Neutrophil (primary cell): ENCODE results near the gene NELFA.

Experiments used
- H3K27ac ChIP-seq: fragments of 200-600 bp; sonication (generic); 2 replicates; pipeline ENCODE4 v1.5.1; 2016; ENCODE audit warnings: mild to moderate bottlenecking, moderate library complexity
- H3K27me3 ChIP-seq: fragments of 200-600 bp; sonication (generic); 2 replicates; pipeline ENCODE4 v1.6.0; 2016; ENCODE audit warnings: mild to moderate bottlenecking
- H3K36me3 ChIP-seq: fragments of 200-600 bp; sonication (generic); 2 replicates; pipeline ENCODE4 v1.5.1; 2017
- H3K4me1 ChIP-seq, 2 experiments: fragments of 200-600 bp in 1 of 2; sonication (generic) in 1 of 2; 1 replicate in 1 of 2; 2 replicates in 1 of 2; pipeline versions ENCODE4 v1.5.1 to v1.6.1; 2013 to 2016; ENCODE audit warnings: low read depth in 1 of 2, low read length in 1 of 2, mild to moderate bottlenecking in 1 of 2, moderate library complexity in 1 of 2; ENCODE audit not compliant: control insufficient read depth in 1 of 2, insufficient read depth in 1 of 2
- H3K4me3 ChIP-seq, 2 experiments: fragments of 200-600 bp in 1 of 2; sonication (generic) in 1 of 2; 1 replicate in 1 of 2; 2 replicates in 1 of 2; pipeline ENCODE4 v1.5.1; 2013 to 2016; ENCODE audit warnings: low read depth in 1 of 2, low read length in 1 of 2, mild to moderate bottlenecking in 1 of 2, moderate library complexity in 1 of 2
- H3K9me3 ChIP-seq: fragments of 200-600 bp; sonication (generic); 2 replicates; pipeline ENCODE4 v1.5.1; 2016
- TF ChIP-seq, protein P1 (sequence below): fragments of 200-600 bp; sonication (generic); IDR thresholded peaks from 2 replicates; pipeline ENCODE4 v1.5.1; 2016; ENCODE audit warnings: antibody characterized with exemption

Gene NELFA

DNA sequence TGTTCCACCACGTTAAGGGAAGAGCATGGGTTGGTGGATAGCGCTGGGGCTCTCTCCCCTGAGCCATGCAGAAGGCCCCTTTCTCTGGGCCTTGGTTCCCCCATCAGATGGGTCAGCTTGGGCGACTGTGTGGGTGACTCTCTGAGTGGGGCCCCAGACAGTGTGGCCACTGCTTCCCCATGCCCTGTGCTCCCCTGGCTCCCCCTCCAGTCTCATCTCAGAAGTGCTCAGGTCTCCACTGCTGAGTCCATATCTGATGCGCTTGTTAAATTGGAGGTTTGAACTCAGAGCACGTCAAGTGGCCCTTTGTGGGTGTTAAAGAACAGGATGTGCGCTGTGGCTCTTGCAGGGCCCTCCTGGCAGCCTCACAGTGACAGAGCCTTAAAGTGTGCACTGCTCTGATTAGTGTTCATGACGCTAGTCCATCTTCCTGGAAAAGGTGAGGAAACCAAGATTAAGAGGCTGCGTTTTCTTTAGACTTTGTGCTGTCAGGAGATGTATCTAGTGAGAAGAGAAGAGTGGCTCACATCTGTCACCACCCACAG is 59.8 kb downstream of the NELFA start:
- Histone ChIP-seq H3K9me3 (no peaks in the 10 kb centered on the region), H3K4me3 (no peak overlapping the region), H3K4me1 (peaks cover 0 to 6% of the 10 kb centered on the region in 2 experiments), H3K27ac (no peak overlapping the region), H3K27me3 (no peaks in the 10 kb centered on the region), H3K36me3 (peaks cover 48% of the 10 kb centered on the region)
- TF ChIP-seq, protein P1, sequence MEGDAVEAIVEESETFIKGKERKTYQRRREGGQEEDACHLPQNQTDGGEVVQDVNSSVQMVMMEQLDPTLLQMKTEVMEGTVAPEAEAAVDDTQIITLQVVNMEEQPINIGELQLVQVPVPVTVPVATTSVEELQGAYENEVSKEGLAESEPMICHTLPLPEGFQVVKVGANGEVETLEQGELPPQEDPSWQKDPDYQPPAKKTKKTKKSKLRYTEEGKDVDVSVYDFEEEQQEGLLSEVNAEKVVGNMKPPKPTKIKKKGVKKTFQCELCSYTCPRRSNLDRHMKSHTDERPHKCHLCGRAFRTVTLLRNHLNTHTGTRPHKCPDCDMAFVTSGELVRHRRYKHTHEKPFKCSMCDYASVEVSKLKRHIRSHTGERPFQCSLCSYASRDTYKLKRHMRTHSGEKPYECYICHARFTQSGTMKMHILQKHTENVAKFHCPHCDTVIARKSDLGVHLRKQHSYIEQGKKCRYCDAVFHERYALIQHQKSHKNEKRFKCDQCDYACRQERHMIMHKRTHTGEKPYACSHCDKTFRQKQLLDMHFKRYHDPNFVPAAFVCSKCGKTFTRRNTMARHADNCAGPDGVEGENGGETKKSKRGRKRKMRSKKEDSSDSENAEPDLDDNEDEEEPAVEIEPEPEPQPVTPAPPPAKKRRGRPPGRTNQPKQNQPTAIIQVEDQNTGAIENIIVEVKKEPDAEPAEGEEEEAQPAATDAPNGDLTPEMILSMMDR = no peak

DNA sequence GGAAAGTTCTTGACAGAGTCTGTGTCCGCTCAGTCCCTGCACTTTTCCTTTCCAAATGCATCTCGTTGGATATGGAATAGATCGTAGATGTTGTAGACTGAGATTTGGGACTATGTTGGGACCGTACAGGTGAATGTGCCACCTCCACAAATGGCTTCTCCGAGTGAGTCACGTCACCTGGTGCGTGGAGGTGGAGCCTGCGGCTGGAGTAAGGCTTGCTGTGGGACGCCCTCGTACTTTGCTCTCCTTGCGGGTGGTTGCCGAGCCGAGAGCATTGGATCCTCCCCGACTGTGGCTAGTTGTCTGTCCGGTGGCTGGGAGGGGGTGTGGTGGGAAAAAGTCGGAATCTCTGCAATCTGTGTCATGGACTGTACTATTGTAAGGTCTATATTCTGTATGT is 60.5 kb downstream of the NELFA start:
- no peak overlapping the region for H3K27ac ChIP-seq
- H3K9me3 ChIP-seq = no peaks in the 10 kb centered on the region
- H3K4me3 ChIP-seq = no peak overlapping the region
- H3K4me1 ChIP-seq = peaks cover 0 to 6% of the 10 kb centered on the region in 2 experiments
- TF ChIP-seq, protein P1 = no peak
- no peaks in the 10 kb centered on the region for H3K27me3 ChIP-seq
- peaks cover 49% of the 10 kb centered on the region for H3K36me3 ChIP-seq

DNA sequence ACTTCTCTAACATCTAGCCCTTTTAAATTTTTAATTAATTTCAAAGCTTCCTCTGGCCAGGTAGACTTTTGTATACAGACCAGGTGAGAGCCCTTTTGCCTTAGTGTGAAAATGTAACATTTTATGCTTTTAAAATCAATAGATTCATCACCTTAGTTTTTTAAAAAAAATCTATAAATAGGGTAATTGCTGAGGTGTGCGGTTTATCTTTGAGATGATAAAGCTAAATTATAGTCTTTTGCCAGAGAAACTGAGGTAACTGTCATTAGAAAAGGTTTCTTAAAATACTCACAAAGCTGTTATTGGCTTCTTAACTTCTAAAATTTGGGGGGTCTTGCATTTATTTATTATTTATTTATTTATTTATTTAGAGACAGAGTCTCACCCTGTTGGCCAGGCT is 62.9 kb downstream of the NELFA start:
- Histone ChIP-seq H3K4me3 (no peak overlapping the region), H3K9me3 (no peaks in the 10 kb centered on the region), H3K4me1 (peaks cover 0 to 6% of the 10 kb centered on the region in 2 experiments), H3K27me3 (no peaks in the 10 kb centered on the region), H3K27ac (no peak overlapping the region), H3K36me3 (peaks cover 48% of the 10 kb centered on the region)
- TF ChIP-seq, protein P1 = no peak

DNA sequence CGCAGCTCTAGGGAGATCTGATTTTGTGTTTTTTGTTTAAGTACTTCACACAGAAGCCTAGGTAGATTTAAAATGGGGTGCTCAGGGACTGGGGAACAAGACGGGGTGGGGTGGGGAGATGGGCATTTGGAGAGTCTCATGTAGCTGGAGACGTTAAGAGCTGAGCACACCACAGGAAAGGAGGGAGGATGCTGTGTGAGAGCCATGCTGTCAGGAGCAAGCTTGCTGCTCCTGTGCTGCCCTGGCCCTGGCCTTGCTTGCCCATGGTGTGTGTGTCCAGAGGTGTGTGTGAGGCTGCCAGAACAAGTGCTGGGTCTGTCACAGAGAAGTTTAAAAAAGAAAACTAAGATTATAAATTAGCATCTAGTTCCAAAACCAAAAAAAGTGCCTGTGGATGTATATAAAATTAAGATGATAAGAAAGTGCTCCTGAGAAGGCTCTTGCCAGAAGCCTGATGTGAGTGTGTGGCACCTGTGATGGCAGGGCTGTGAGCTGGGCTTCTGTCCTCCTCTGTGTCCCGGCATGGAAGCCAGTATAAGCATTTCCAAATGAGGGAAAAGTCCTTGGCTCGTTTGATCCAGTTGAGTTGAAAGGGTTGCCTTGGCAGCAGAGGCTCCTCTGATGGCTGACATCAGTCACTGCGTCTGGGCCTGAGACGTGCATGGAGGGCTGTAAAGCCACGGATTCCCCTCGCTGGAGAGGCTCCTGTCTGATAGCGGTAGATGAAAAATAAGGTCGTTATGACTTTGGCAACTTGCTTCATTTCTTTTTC is 63.5 kb downstream of the NELFA start:
- Histone ChIP-seq H3K9me3 (no peaks in the 10 kb centered on the region), H3K27ac (no peak overlapping the region), H3K4me3 (no peak overlapping the region), H3K27me3 (no peaks in the 10 kb centered on the region), H3K36me3 (peaks cover 52% of the 10 kb centered on the region), H3K4me1 (peaks cover 0 to 6% of the 10 kb centered on the region in 2 experiments)
- TF ChIP-seq, protein P1 = no peak

DNA sequence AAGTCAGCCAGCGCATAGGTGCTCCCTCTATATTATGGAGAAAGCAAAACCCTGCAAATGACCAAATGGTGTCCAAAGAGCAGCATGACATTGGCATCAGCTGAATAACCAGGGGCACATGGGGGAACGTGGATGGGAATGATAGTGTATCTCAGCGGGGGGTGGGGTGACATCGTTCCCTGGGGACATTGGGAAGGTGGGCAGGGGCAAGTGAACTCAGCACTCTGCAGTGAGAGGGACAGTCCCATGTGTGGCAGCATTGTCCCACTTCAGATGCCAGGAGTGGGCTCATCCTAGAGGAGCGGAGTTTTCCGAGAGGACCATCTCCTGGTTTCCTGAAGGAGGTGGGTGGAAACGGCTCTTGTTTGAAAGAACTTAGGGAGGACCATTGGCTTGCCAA is 64.8 kb downstream of the NELFA start:
- Histone ChIP-seq H3K9me3 (no peaks in the 10 kb centered on the region), H3K27ac (no peak overlapping the region), H3K36me3 (peaks cover 55% of the 10 kb centered on the region), H3K4me3 (no peak overlapping the region), H3K4me1 (peaks cover 0 to 6% of the 10 kb centered on the region in 2 experiments), H3K27me3 (no peaks in the 10 kb centered on the region)
- TF ChIP-seq, protein P1 = no peak
